Measurements from ENCODE around the gene ZBTB47.
A peak's percentile ranks its signal among the peaks of the same experiment; 100 is the strongest.

ZBTB47 gene

GRCh38 chr3:42666577-42666998 is 13.1 kb downstream of the ZBTB47 start:
- DNase-seq, result no peak

GRCh38 chr3:42667096-42667522 is 13.6 kb downstream of the ZBTB47 start:
- no peak for DNase-seq

- peak; percentile 71 for DNase-seq
These were observed 14.3 kb downstream of the ZBTB47 start for GRCh38 chr3:42667523-42668412.

- no peak for DNase-seq
These were observed 14.9 kb downstream of the ZBTB47 start for GRCh38 chr3:42668413-42668760.

- DNase-seq, result no peak
These were observed 15.3 kb downstream of the ZBTB47 start for GRCh38 chr3:42668793-42669217.

GRCh38 chr3:42670051-42670576 is 16.6 kb downstream of the ZBTB47 start:
- DNase-seq, result no peak

GRCh38 chr3:42670670-42671069 is 17.2 kb downstream of the ZBTB47 start:
- DNase-seq, result no peak

- no peak for DNase-seq
These were observed 19.0 kb downstream of the ZBTB47 start for GRCh38 chr3:42672515-42672914.

- no peak for DNase-seq
These were observed 19.6 kb downstream of the ZBTB47 start for GRCh38 chr3:42673082-42673481.

GRCh38 chr3:42674146-42674545 is 20.6 kb downstream of the ZBTB47 start:
- DNase-seq, result no peak

GRCh38 chr3:42675909-42676308 is 22.4 kb downstream of the ZBTB47 start:
- no peak for DNase-seq

GRCh38 chr3:42678447-42678846 is 24.9 kb downstream of the ZBTB47 start:
- DNase-seq, result no peak

- DNase-seq, result no peak
These were observed 26.8 kb downstream of the ZBTB47 start for GRCh38 chr3:42680271-42680670.

- DNase-seq, result no peak
These were observed 27.3 kb downstream of the ZBTB47 start for GRCh38 chr3:42680806-42681205.

- no peak for DNase-seq
These were observed 28.0 kb downstream of the ZBTB47 start for GRCh38 chr3:42681361-42682038.

- no peak for DNase-seq
These were observed 29.0 kb downstream of the ZBTB47 start for GRCh38 chr3:42682301-42683070.

GRCh38 chr3:42683875-42684598 is 30.5 kb downstream of the ZBTB47 start:
- no peak for DNase-seq

GRCh38 chr3:42684632-42685362 is 31.3 kb downstream of the ZBTB47 start:
- no peak for DNase-seq

- DNase-seq, result no peak
These were observed 31.9 kb downstream of the ZBTB47 start, which contains the start of gene KLHL40 for GRCh38 chr3:42685363-42685881. Gene KLHL40 (plus strand): TSS chr3:42685537. CDS start chr3:42685619, 82 bp downstream.

GRCh38 chr3:42685891-42686820 is 32.7 kb downstream of the ZBTB47 start:
- DNase-seq, result no peak

Data from NCI-H187 treated with DMSO at 0.1 percent for 48 hours (cell line).